ENCODE results near the gene SLC38A8.

SLC38A8 gene

GRCh38 chr16:84033251-84034195 is 9.1 kb downstream of the SLC38A8 start:
- no peak for DNase-seq (ENCODE audit: low read depth in 2 of 2, low spot score in 1 of 2)

GRCh38 chr16:84032458-84033178 is 10.0 kb downstream of the SLC38A8 start:
- no peak for DNase-seq (ENCODE audit: low read depth in 2 of 2, low spot score in 1 of 2)

GRCh38 chr16:84031556-84031955 is 11.0 kb downstream of the SLC38A8 start:
- no peak for DNase-seq (ENCODE audit: low read depth in 2 of 2, low spot score in 1 of 2)

- DNase-seq (ENCODE audit: low read depth in 2 of 2, low spot score in 1 of 2) = no peak
Observed at GRCh38 chr16:84029297-84030047, 13.1 kb downstream of the SLC38A8 start.

- DNase-seq (ENCODE audit: low read depth in 2 of 2, low spot score in 1 of 2) = no peak
Observed at GRCh38 chr16:84027625-84028024, 15.0 kb downstream of the SLC38A8 start.

- no peak for DNase-seq (ENCODE audit: low read depth in 2 of 2, low spot score in 1 of 2)
Observed at GRCh38 chr16:84026606-84027005, 16.0 kb downstream of the SLC38A8 start.

- DNase-seq (ENCODE audit: low read depth in 2 of 2, low spot score in 1 of 2) = no peak
Observed at GRCh38 chr16:84024854-84025253, 17.7 kb downstream of the SLC38A8 start.

GRCh38 chr16:84022644-84023043 is 20.0 kb downstream of the SLC38A8 start:
- no peak for DNase-seq (ENCODE audit: low read depth in 2 of 2, low spot score in 1 of 2)

GRCh38 chr16:84021488-84021887 is 21.1 kb downstream of the SLC38A8 start:
- no peak for DNase-seq (ENCODE audit: low read depth in 2 of 2, low spot score in 1 of 2)

- DNase-seq (ENCODE audit: low read depth in 2 of 2, low spot score in 1 of 2) = no peak
Observed at GRCh38 chr16:84020353-84020752, 22.2 kb downstream of the SLC38A8 start.

- no peak for DNase-seq (ENCODE audit: low read depth in 2 of 2, low spot score in 1 of 2)
Observed at GRCh38 chr16:84018710-84019109, 23.9 kb downstream of the SLC38A8 start.

GRCh38 chr16:84016477-84016876 is 26.1 kb downstream of the SLC38A8 start:
- no peak for DNase-seq (ENCODE audit: low read depth in 2 of 2, low spot score in 1 of 2)

GRCh38 chr16:84015399-84015798 is 27.2 kb downstream of the SLC38A8 start:
- no peak for DNase-seq (ENCODE audit: low read depth in 2 of 2, low spot score in 1 of 2)

GRCh38 chr16:84014570-84015327 is 27.8 kb downstream of the SLC38A8 start:
- no peak for DNase-seq (ENCODE audit: low read depth in 2 of 2, low spot score in 1 of 2)

GRCh38 chr16:84013787-84014569 is 28.6 kb downstream of the SLC38A8 start:
- no peak for DNase-seq (ENCODE audit: low read depth in 2 of 2, low spot score in 1 of 2)

GRCh38 chr16:84009282-84009681 is 33.3 kb downstream of the SLC38A8 start:
- no peak for DNase-seq (ENCODE audit: low read depth in 2 of 2, low spot score in 1 of 2)

- DNase-seq (ENCODE audit: low read depth in 2 of 2, low spot score in 1 of 2) = no peak
Observed at GRCh38 chr16:84007965-84008364, 34.6 kb downstream of the SLC38A8 start.

- no peak for DNase-seq (ENCODE audit: low read depth in 2 of 2, low spot score in 1 of 2)
Observed at GRCh38 chr16:84007520-84007919, 35.1 kb downstream of the SLC38A8 start.

- no peak for DNase-seq (ENCODE audit: low read depth in 2 of 2, low spot score in 1 of 2)
Observed at GRCh38 chr16:84005391-84005790, 37.2 kb downstream of the SLC38A8 start.

- DNase-seq (ENCODE audit: low read depth in 2 of 2, low spot score in 1 of 2) = no peak
Observed at GRCh38 chr16:84004442-84004841, 38.2 kb downstream of the SLC38A8 start.

Data from stimulated activated CD8-positive, alpha-beta memory T cell treated with anti-CD3 and anti-CD28 coated beads, Interleukin-4, amount 100 ng/mL, for 4 hours (primary cell).